Stimulated activated effector memory CD8-positive, alpha-beta T cell treated with anti-CD3 and anti-CD28 coated beads, Interleukin-12 subunit alpha, Interleukin-12 subunit beta, amount 100 ng/mL, for 72 hours (primary cell): Measurements from ENCODE around the gene PRR15.

Experiments used
- ATAC-seq: fragments of 150-1000 bp; cut with Tn5 transposase; 2 replicates; pipeline ENCODE4 v1.10.0; 2021
- DNase-seq, 2 donors: peaks; one replicate each; pipeline ENCODE4 v3.0.0; 2021 to 2022; ENCODE audit warnings: low spot score in 2 of 2
- H3K27ac Mint-ChIP-seq: one replicate; pipeline ENCODE4 v1.8.0; 2022; ENCODE audit warnings: mild to moderate bottlenecking, mixed read lengths
- H3K36me3 Mint-ChIP-seq: one replicate; pipeline ENCODE4 v1.8.0; 2022; ENCODE audit warnings: mild to moderate bottlenecking, mixed read lengths
- H3K4me1 Mint-ChIP-seq: one replicate; pipeline ENCODE4 v1.8.0; 2022; ENCODE audit warnings: mixed read lengths
- H3K4me3 Mint-ChIP-seq: one replicate; pipeline ENCODE4 v1.8.0; 2022; ENCODE audit warnings: mild to moderate bottlenecking, mixed read lengths
- H3K9me3 Mint-ChIP-seq: one replicate; pipeline ENCODE4 v1.8.0; 2022; ENCODE audit warnings: mixed read lengths

Gene PRR15

GRCh38 chr7:29562307-29562706, 1.3 kb upstream of the PRR15 start:
- ATAC-seq (no peak), DNase-seq (no peak)
- H3K27ac Mint-ChIP-seq: no peak overlapping the region
- peaks cover 20% of the 10 kb centered on the region for H3K4me1 Mint-ChIP-seq
- no peak overlapping the region for H3K4me3 Mint-ChIP-seq
- no peaks in the 10 kb centered on the region for H3K9me3 Mint-ChIP-seq
- no peaks in the 10 kb centered on the region for H3K36me3 Mint-ChIP-seq

GRCh38 chr7:29564496-29565223, 1.0 kb downstream of the PRR15 start:
- H3K4me1 Mint-ChIP-seq: peaks cover 20% of the 10 kb centered on the region
- H3K27ac Mint-ChIP-seq: no peak overlapping the region
- no peaks in the 10 kb centered on the region for H3K9me3 Mint-ChIP-seq
- peak in 1 of 2 donors; percentile 50 for DNase-seq
- ATAC-seq: no peak
- H3K4me3 Mint-ChIP-seq: peak overlapping the region; percentile 65
- no peaks in the 10 kb centered on the region for H3K36me3 Mint-ChIP-seq

GRCh38 chr7:29565224-29565630, 1.6 kb downstream of the PRR15 start:
- Mint-ChIP-seq H3K4me1 (peaks cover 20% of the 10 kb centered on the region), H3K27ac (no peak overlapping the region), H3K4me3 (peak overlapping the region; percentile 65), H3K36me3 (no peaks in the 10 kb centered on the region), H3K9me3 (no peaks in the 10 kb centered on the region)
- ATAC-seq (no peak), DNase-seq (no peak)

GRCh38 chr7:29565634-29565981, 2.0 kb downstream of the PRR15 start:
- Mint-ChIP-seq H3K4me1 (peaks cover 20% of the 10 kb centered on the region), H3K4me3 (peak overlapping the region; percentile 65), H3K9me3 (no peaks in the 10 kb centered on the region), H3K27ac (no peak overlapping the region), H3K36me3 (no peaks in the 10 kb centered on the region)
- no peak for DNase-seq
- peak; percentile 6 for ATAC-seq

- DNase-seq: no peak
- no peaks in the 10 kb centered on the region for H3K9me3 Mint-ChIP-seq
- peaks cover 20% of the 10 kb centered on the region for H3K4me1 Mint-ChIP-seq
- no peaks in the 10 kb centered on the region for H3K36me3 Mint-ChIP-seq
- peak; percentile 33 for ATAC-seq
- peak overlapping the region; percentile 65 for H3K4me3 Mint-ChIP-seq
- H3K27ac Mint-ChIP-seq: no peak overlapping the region
These were observed 2.5 kb downstream of the PRR15 start for GRCh38 chr7:29565982-29566746.

GRCh38 chr7:29567174-29567573, 3.5 kb downstream of the PRR15 start:
- Mint-ChIP-seq H3K4me1 (peaks cover 20% of the 10 kb centered on the region), H3K4me3 (no peak overlapping the region), H3K36me3 (no peaks in the 10 kb centered on the region), H3K9me3 (no peaks in the 10 kb centered on the region), H3K27ac (no peak overlapping the region)
- no peak for ATAC-seq
- no peak for DNase-seq

GRCh38 chr7:29569648-29570047, 6.0 kb downstream of the PRR15 start:
- ATAC-seq: no peak
- no peaks in the 10 kb centered on the region for H3K36me3 Mint-ChIP-seq

GRCh38 chr7:29572558-29572957, 8.9 kb downstream of the PRR15 start:
- H3K4me1 Mint-ChIP-seq: no peaks in the 10 kb centered on the region
- DNase-seq (no peak), ATAC-seq (no peak)
- H3K27ac Mint-ChIP-seq: no peak overlapping the region
- H3K9me3 Mint-ChIP-seq: peaks cover 10% of the 10 kb centered on the region
- no peak overlapping the region for H3K4me3 Mint-ChIP-seq
- no peaks in the 10 kb centered on the region for H3K36me3 Mint-ChIP-seq

More at GRCh38 chr7:29569648-29570047, 6.0 kb downstream of the PRR15 start:
- peaks cover 2% of the 10 kb centered on the region for H3K9me3 Mint-ChIP-seq
- no peak for DNase-seq
- H3K4me3 Mint-ChIP-seq: no peak overlapping the region
- no peak overlapping the region for H3K27ac Mint-ChIP-seq
- H3K4me1 Mint-ChIP-seq: peaks cover 15% of the 10 kb centered on the region

GRCh38 chr7:29573567-29573966, 9.9 kb downstream of the PRR15 start:
- no peak for ATAC-seq
- no peak overlapping the region for H3K27ac Mint-ChIP-seq
- H3K9me3 Mint-ChIP-seq: peaks cover 10% of the 10 kb centered on the region
- DNase-seq: no peak
- no peaks in the 10 kb centered on the region for H3K36me3 Mint-ChIP-seq
- no peak overlapping the region for H3K4me3 Mint-ChIP-seq
- no peaks in the 10 kb centered on the region for H3K4me1 Mint-ChIP-seq

GRCh38 chr7:29574659-29575058, 11.0 kb downstream of the PRR15 start:
- H3K36me3 Mint-ChIP-seq: no peaks in the 10 kb centered on the region
- no peak for DNase-seq
- H3K9me3 Mint-ChIP-seq: peaks cover 10% of the 10 kb centered on the region
- ATAC-seq: no peak
- no peak overlapping the region for H3K27ac Mint-ChIP-seq
- no peak overlapping the region for H3K4me3 Mint-ChIP-seq
- H3K4me1 Mint-ChIP-seq: no peaks in the 10 kb centered on the region

- no peak overlapping the region for H3K4me3 Mint-ChIP-seq
- H3K9me3 Mint-ChIP-seq: no peaks in the 10 kb centered on the region
- no peak for ATAC-seq
- no peaks in the 10 kb centered on the region for H3K4me1 Mint-ChIP-seq
- no peak overlapping the region for H3K27ac Mint-ChIP-seq
- DNase-seq: no peak
- no peaks in the 10 kb centered on the region for H3K36me3 Mint-ChIP-seq
These were observed 23.7 kb downstream of the PRR15 start for GRCh38 chr7:29587195-29587808.

- Mint-ChIP-seq H3K4me1 (no peaks in the 10 kb centered on the region), H3K36me3 (no peaks in the 10 kb centered on the region), H3K27ac (no peak overlapping the region), H3K4me3 (no peak overlapping the region), H3K9me3 (no peaks in the 10 kb centered on the region)
- ATAC-seq (no peak), DNase-seq (no peak)
These were observed 24.6 kb downstream of the PRR15 start for GRCh38 chr7:29588212-29588611.

GRCh38 chr7:29588900-29589696, 25.5 kb downstream of the PRR15 start:
- H3K36me3 Mint-ChIP-seq: no peaks in the 10 kb centered on the region
- peak in 1 of 2 donors; percentile 53 for DNase-seq
- H3K9me3 Mint-ChIP-seq: no peaks in the 10 kb centered on the region
- H3K4me3 Mint-ChIP-seq: no peak overlapping the region
- ATAC-seq: no peak
- H3K4me1 Mint-ChIP-seq: no peaks in the 10 kb centered on the region
- no peak overlapping the region for H3K27ac Mint-ChIP-seq

GRCh38 chr7:29592866-29593265, 29.2 kb downstream of the PRR15 start:
- no peaks in the 10 kb centered on the region for H3K9me3 Mint-ChIP-seq
- H3K4me3 Mint-ChIP-seq: no peak overlapping the region
- DNase-seq (no peak), ATAC-seq (no peak)
- no peak overlapping the region for H3K27ac Mint-ChIP-seq
- H3K4me1 Mint-ChIP-seq: no peaks in the 10 kb centered on the region
- H3K36me3 Mint-ChIP-seq: no peaks in the 10 kb centered on the region

- Mint-ChIP-seq H3K4me3 (no peak overlapping the region), H3K9me3 (no peaks in the 10 kb centered on the region), H3K36me3 (no peaks in the 10 kb centered on the region), H3K27ac (no peak overlapping the region), H3K4me1 (no peaks in the 10 kb centered on the region)
- ATAC-seq (no peak), DNase-seq (no peak)
These were observed 29.8 kb downstream of the PRR15 start for GRCh38 chr7:29593459-29593858.
